ENCODE results near the gene LRRTM4. TPM values are rescaled to one million over a fixed set of nuclear protein-coding genes. Genes with fewer than 3 reads are reported as not detected.

LRRTM4 gene
- polyA plus RNA-seq, 1 donor from 2014 or later: 37.1 TPM

DNA sequence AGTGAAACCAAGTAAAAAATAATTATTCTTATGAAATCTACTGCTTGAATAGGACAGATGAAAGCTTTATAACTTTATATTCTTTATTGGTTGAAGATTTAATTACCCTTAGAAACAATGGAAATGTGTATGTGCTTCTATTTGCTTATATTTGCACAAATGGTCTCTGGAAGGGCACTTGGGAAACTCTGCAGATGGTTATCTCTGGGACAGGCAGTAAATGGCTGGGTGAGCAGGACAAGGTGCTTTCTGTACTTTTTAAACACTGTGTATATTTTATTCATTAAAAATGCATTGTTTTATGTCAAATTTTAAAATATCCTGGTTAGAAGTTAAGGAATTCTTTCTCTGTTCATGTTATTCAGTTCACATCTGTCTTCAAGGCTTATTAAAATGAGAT, 131.1 kb downstream of the LRRTM4 start:
- Histone ChIP-seq H3K27me3 (ENCODE audit: insufficient read depth, low read depth, low read length) (no peaks in the 10 kb centered on the region), H3K27ac (ENCODE audit: low read length) (no peak overlapping the region), H3K9me3 (ENCODE audit: low read length) (no peaks in the 10 kb centered on the region), H3K79me2 (replicated peaks; ENCODE audit: insufficient read depth, low read length) (no peaks in the 10 kb centered on the region), H3K36me3 (ENCODE audit: insufficient read depth, low read length) (no peaks in the 10 kb centered on the region), H3K9me2 (ENCODE audit: insufficient read depth, low read length) (no peaks in the 10 kb centered on the region), H3K4me2 (ENCODE audit: low read length) (no peak overlapping the region), H2AFZ (ENCODE audit: low read depth, low read length) (no peak overlapping the region), H3K4me3 (ENCODE audit: low read length) (no peak overlapping the region), H3K9ac (ENCODE audit: low read length) (no peak overlapping the region), H4K20me1 (ENCODE audit: insufficient read depth) (no peaks in the 10 kb centered on the region), H3F3A (ENCODE audit: insufficient read depth, low read length, poor library complexity, severe bottlenecking) (no peaks in the 10 kb centered on the region)
- TF ChIP-seq, protein P1, sequence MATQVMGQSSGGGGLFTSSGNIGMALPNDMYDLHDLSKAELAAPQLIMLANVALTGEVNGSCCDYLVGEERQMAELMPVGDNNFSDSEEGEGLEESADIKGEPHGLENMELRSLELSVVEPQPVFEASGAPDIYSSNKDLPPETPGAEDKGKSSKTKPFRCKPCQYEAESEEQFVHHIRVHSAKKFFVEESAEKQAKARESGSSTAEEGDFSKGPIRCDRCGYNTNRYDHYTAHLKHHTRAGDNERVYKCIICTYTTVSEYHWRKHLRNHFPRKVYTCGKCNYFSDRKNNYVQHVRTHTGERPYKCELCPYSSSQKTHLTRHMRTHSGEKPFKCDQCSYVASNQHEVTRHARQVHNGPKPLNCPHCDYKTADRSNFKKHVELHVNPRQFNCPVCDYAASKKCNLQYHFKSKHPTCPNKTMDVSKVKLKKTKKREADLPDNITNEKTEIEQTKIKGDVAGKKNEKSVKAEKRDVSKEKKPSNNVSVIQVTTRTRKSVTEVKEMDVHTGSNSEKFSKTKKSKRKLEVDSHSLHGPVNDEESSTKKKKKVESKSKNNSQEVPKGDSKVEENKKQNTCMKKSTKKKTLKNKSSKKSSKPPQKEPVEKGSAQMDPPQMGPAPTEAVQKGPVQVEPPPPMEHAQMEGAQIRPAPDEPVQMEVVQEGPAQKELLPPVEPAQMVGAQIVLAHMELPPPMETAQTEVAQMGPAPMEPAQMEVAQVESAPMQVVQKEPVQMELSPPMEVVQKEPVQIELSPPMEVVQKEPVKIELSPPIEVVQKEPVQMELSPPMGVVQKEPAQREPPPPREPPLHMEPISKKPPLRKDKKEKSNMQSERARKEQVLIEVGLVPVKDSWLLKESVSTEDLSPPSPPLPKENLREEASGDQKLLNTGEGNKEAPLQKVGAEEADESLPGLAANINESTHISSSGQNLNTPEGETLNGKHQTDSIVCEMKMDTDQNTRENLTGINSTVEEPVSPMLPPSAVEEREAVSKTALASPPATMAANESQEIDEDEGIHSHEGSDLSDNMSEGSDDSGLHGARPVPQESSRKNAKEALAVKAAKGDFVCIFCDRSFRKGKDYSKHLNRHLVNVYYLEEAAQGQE (IDR thresholded peaks at IDR 0.05; ENCODE audit: borderline replicate concordance): no peak
- TF ChIP-seq RAD21 (conservative IDR thresholded peaks at IDR 0.05) (no peak), TAF1 (IDR thresholded peaks at IDR 0.05; ENCODE audit: low read depth) (no peak), MXI1 (conservative IDR thresholded peaks at IDR 0.05; ENCODE audit: poor library complexity, severe bottlenecking) (no peak), EZH2 (IDR thresholded peaks at IDR 0.05; ENCODE audit: borderline replicate concordance, insufficient read depth, low read length, poor library complexity, severe bottlenecking) (no peak), SMC3 (conservative IDR thresholded peaks at IDR 0.05; ENCODE audit: poor library complexity) (no peak), POLR2AphosphoS5 (IDR thresholded peaks at IDR 0.05) (no peak), EP300 (conservative IDR thresholded peaks at IDR 0.05; ENCODE audit: poor library complexity, severe bottlenecking) (no peak)
- TF ChIP-seq, protein P2, sequence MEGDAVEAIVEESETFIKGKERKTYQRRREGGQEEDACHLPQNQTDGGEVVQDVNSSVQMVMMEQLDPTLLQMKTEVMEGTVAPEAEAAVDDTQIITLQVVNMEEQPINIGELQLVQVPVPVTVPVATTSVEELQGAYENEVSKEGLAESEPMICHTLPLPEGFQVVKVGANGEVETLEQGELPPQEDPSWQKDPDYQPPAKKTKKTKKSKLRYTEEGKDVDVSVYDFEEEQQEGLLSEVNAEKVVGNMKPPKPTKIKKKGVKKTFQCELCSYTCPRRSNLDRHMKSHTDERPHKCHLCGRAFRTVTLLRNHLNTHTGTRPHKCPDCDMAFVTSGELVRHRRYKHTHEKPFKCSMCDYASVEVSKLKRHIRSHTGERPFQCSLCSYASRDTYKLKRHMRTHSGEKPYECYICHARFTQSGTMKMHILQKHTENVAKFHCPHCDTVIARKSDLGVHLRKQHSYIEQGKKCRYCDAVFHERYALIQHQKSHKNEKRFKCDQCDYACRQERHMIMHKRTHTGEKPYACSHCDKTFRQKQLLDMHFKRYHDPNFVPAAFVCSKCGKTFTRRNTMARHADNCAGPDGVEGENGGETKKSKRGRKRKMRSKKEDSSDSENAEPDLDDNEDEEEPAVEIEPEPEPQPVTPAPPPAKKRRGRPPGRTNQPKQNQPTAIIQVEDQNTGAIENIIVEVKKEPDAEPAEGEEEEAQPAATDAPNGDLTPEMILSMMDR (IDR thresholded peaks at IDR 0.05; ENCODE audit: poor library complexity, severe bottlenecking): no peak

DNA sequence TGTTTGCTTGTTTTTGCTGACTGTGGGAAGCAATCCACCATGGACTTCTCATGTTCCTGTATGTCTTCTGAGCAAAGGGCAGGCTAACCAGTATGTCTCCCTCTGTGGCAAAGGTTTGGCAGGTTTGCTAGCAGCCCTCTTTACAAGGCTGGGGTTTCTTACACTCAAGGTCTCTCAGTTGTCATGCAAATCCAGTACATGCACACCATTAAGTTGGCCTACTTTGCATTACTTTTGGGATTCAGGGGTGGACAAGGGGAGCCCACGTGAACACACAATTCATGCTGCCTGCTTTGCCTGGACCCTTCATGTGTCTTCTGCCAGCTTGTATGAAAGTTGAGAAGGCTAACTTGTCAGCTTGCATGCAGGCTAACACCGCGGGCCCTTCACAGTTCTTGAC, 134.9 kb downstream of the LRRTM4 start:
- Histone ChIP-seq H3K4me2 (ENCODE audit: low read length) (no peak overlapping the region), H3K27me3 (ENCODE audit: insufficient read depth, low read depth, low read length) (no peaks in the 10 kb centered on the region), H3K4me3 (ENCODE audit: low read length) (no peak overlapping the region), H3K79me2 (replicated peaks; ENCODE audit: insufficient read depth, low read length) (no peaks in the 10 kb centered on the region), H3F3A (ENCODE audit: insufficient read depth, low read length, poor library complexity, severe bottlenecking) (no peaks in the 10 kb centered on the region), H2AFZ (ENCODE audit: low read depth, low read length) (no peak overlapping the region), H3K9me3 (ENCODE audit: low read length) (no peaks in the 10 kb centered on the region), H3K9ac (ENCODE audit: low read length) (no peak overlapping the region), H4K20me1 (ENCODE audit: insufficient read depth) (no peaks in the 10 kb centered on the region), H3K27ac (ENCODE audit: low read length) (no peak overlapping the region), H3K9me2 (ENCODE audit: insufficient read depth, low read length) (no peaks in the 10 kb centered on the region), H3K36me3 (ENCODE audit: insufficient read depth, low read length) (no peaks in the 10 kb centered on the region)
- TF ChIP-seq EZH2 (IDR thresholded peaks at IDR 0.05; ENCODE audit: borderline replicate concordance, insufficient read depth, low read length, poor library complexity, severe bottlenecking): no peak
- TF ChIP-seq SMC3 (conservative IDR thresholded peaks at IDR 0.05; ENCODE audit: poor library complexity): no peak
- TF ChIP-seq EP300 (conservative IDR thresholded peaks at IDR 0.05; ENCODE audit: poor library complexity, severe bottlenecking): no peak
- no peak for TF ChIP-seq MXI1 (conservative IDR thresholded peaks at IDR 0.05; ENCODE audit: poor library complexity, severe bottlenecking)
- TF ChIP-seq RAD21 (conservative IDR thresholded peaks at IDR 0.05): no peak
- no peak for TF ChIP-seq TAF1 (IDR thresholded peaks at IDR 0.05; ENCODE audit: low read depth)
- no peak for TF ChIP-seq POLR2AphosphoS5 (IDR thresholded peaks at IDR 0.05)
- TF ChIP-seq, protein P1 (IDR thresholded peaks at IDR 0.05; ENCODE audit: borderline replicate concordance): no peak
- TF ChIP-seq, protein P2 (IDR thresholded peaks at IDR 0.05; ENCODE audit: poor library complexity, severe bottlenecking): no peak
